SK-N-SH treated with all-trans-retinoic acid at 6 μM for 48 hours (cell line): ENCODE results near the gene SLC45A1.

Source experiments
- ATAC-seq: fragments of 200-7000 bp; cut with Tn5 transposase; 3 replicates; pipeline ENCODE4 v1.9.1; 2020; ENCODE audit warnings: mild to moderate bottlenecking, moderate library complexity
- ARNTL ChIP-seq: fragments of 450-650 bp; formaldehyde crosslinking; IDR thresholded peaks from 2 replicates; pipeline ENCODE4 v1.5.0; 2020; ENCODE audit warnings: low read depth, mild to moderate bottlenecking, moderate library complexity, borderline replicate concordance
- BACH2 ChIP-seq: fragments of 250-450 bp; sonication (Bioruptor Pico); IDR thresholded peaks from 2 replicates; pipeline ENCODE4 v1.9.0; 2021; ENCODE audit warnings: mild to moderate bottlenecking, borderline replicate concordance
- CREB5 ChIP-seq: fragments of 250-450 bp; sonication (Bioruptor Pico); IDR thresholded peaks from 2 replicates; pipeline ENCODE4 v1.5.1; 2020; ENCODE audit warnings: low read depth, mild to moderate bottlenecking, moderate library complexity
- CSDC2 ChIP-seq: fragments of 250-450 bp; sonication (Bioruptor Pico); IDR thresholded peaks from 2 replicates; pipeline ENCODE4 v1.5.0; 2020; ENCODE audit warnings: mild to moderate bottlenecking, moderate library complexity
- ESRRG ChIP-seq: fragments of 250-450 bp; sonication (Bioruptor Pico); IDR thresholded peaks from 2 replicates; pipeline ENCODE4 v1.6.1; 2021; ENCODE audit warnings: mild to moderate bottlenecking
- GLIS3 ChIP-seq: fragments of 250-450 bp; sonication (Bioruptor Pico); IDR thresholded peaks from 2 replicates; pipeline ENCODE4 v1.5.0; 2020; ENCODE audit warnings: mild to moderate bottlenecking, moderate library complexity
- ISL1 ChIP-seq: fragments of 250-450 bp; sonication (Bioruptor Pico); IDR thresholded peaks from 2 replicates; pipeline ENCODE4 v2.1.2; 2022; ENCODE audit warnings: mild to moderate bottlenecking, moderate library complexity
- OSR1 ChIP-seq: fragments of 250-450 bp; sonication (Bioruptor Pico); IDR thresholded peaks from 2 replicates; pipeline ENCODE4 v1.8.0; 2022; ENCODE audit warnings: moderate library complexity, mild to moderate bottlenecking, inconsistent platforms
- POU6F1 ChIP-seq: fragments of 250-450 bp; sonication (Bioruptor Pico); IDR thresholded peaks from 2 replicates; pipeline ENCODE4 v1.8.0; 2021; ENCODE audit warnings: low read depth, mild to moderate bottlenecking, moderate library complexity, borderline replicate concordance
- PPARA ChIP-seq: fragments of 250-450 bp; sonication (Bioruptor Pico); IDR thresholded peaks from 2 replicates; pipeline ENCODE4 v1.5.0; 2020; ENCODE audit warnings: mild to moderate bottlenecking, borderline replicate concordance
- RARB ChIP-seq: fragments of 250-450 bp; sonication (Bioruptor Pico); IDR thresholded peaks from 2 replicates; pipeline ENCODE4 v1.8.0; 2021; ENCODE audit warnings: mild to moderate bottlenecking, moderate library complexity
- TCF4 ChIP-seq: fragments of 250-450 bp; sonication (Bioruptor Pico); IDR thresholded peaks from 2 replicates; pipeline ENCODE4 v1.8.0; 2021; ENCODE audit warnings: mild to moderate bottlenecking, moderate library complexity, borderline replicate concordance
- TSHZ2 ChIP-seq: fragments of 250-450 bp; sonication (Bioruptor Pico); IDR thresholded peaks from 2 replicates; pipeline ENCODE4 v1.5.0; 2020; ENCODE audit warnings: mild to moderate bottlenecking, moderate library complexity
- ZC3H10 ChIP-seq: fragments of 250-450 bp; sonication (Bioruptor Pico); IDR thresholded peaks from 2 replicates; pipeline ENCODE4 v1.5.1; 2021; ENCODE audit warnings: mild to moderate bottlenecking, moderate library complexity
- ZFP3 ChIP-seq: fragments of 250-450 bp; sonication (Bioruptor Pico); IDR thresholded peaks from 2 replicates; pipeline ENCODE4 v1.5.0; 2020; ENCODE audit warnings: mild to moderate bottlenecking, moderate library complexity
- ZFP30 ChIP-seq: fragments of 450-650 bp; formaldehyde crosslinking; IDR thresholded peaks from 2 replicates; pipeline ENCODE4 v1.5.0; 2022; ENCODE audit warnings: mild to moderate bottlenecking, moderate library complexity
- ZNF565 ChIP-seq: fragments of 450-650 bp; formaldehyde crosslinking; conservative IDR thresholded peaks from 2 replicates; pipeline ENCODE4 v1.5.0; 2020; ENCODE audit warnings: low read depth, mild to moderate bottlenecking, moderate library complexity
- ZNF70 ChIP-seq: fragments of 450-650 bp; formaldehyde crosslinking; IDR thresholded peaks from 2 replicates; pipeline ENCODE4 v1.5.0; 2020; ENCODE audit warnings: mild to moderate bottlenecking, moderate library complexity
- ZNF8 ChIP-seq: fragments of 450-650 bp; formaldehyde crosslinking; IDR thresholded peaks from 2 replicates; pipeline ENCODE4 v1.5.0; 2020; ENCODE audit warnings: mild to moderate bottlenecking, moderate library complexity
- TF ChIP-seq, protein P1 (sequence below): fragments of 250-450 bp; sonication (Bioruptor Pico); IDR thresholded peaks from 2 replicates; pipeline ENCODE4 v1.8.0; 2020; ENCODE audit warnings: mild to moderate bottlenecking, moderate library complexity, borderline replicate concordance
- TF ChIP-seq, protein P2 (sequence below): fragments of 250-450 bp; sonication (Bioruptor Pico); IDR thresholded peaks from 2 replicates; pipeline ENCODE4 v1.5.1; 2021; ENCODE audit warnings: mild to moderate bottlenecking, moderate library complexity

Gene SLC45A1

GRCh38 chr1:8359617-8360481 lies 41.9 kb downstream of the SLC45A1 start:
- ATAC-seq: no peak
- TF ChIP-seq ZFP3 (CRISPR knock-in tag) (no peak), BACH2 (CRISPR knock-in tag) (no peak), ZC3H10 (CRISPR knock-in tag) (no peak), PPARA (CRISPR knock-in tag) (no peak), GLIS3 (CRISPR knock-in tag) (no peak), OSR1 (no peak), ARNTL (CRISPR knock-in tag) (no peak), CSDC2 (no peak), ZNF565 (CRISPR knock-in tag) (no peak), ZFP30 (CRISPR knock-in tag) (no peak), TSHZ2 (CRISPR knock-in tag) (no peak), ESRRG (CRISPR knock-in tag) (no peak), ZNF70 (no peak), POU6F1 (CRISPR knock-in tag) (no peak)
- TF ChIP-seq, protein P1, sequence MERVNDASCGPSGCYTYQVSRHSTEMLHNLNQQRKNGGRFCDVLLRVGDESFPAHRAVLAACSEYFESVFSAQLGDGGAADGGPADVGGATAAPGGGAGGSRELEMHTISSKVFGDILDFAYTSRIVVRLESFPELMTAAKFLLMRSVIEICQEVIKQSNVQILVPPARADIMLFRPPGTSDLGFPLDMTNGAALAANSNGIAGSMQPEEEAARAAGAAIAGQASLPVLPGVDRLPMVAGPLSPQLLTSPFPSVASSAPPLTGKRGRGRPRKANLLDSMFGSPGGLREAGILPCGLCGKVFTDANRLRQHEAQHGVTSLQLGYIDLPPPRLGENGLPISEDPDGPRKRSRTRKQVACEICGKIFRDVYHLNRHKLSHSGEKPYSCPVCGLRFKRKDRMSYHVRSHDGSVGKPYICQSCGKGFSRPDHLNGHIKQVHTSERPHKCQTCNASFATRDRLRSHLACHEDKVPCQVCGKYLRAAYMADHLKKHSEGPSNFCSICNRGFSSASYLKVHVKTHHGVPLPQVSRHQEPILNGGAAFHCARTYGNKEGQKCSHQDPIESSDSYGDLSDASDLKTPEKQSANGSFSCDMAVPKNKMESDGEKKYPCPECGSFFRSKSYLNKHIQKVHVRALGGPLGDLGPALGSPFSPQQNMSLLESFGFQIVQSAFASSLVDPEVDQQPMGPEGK (CRISPR knock-in tag): no peak
- TF ChIP-seq, all 23 proteins: peak for 0

- no peak for ATAC-seq
- no peak for TF ChIP-seq TCF4 (CRISPR knock-in tag)
- no peak for TF ChIP-seq RARB (CRISPR knock-in tag)
- no peak for TF ChIP-seq PPARA (CRISPR knock-in tag)
- TF ChIP-seq ZFP3 (CRISPR knock-in tag): no peak
- TF ChIP-seq, protein P2, sequence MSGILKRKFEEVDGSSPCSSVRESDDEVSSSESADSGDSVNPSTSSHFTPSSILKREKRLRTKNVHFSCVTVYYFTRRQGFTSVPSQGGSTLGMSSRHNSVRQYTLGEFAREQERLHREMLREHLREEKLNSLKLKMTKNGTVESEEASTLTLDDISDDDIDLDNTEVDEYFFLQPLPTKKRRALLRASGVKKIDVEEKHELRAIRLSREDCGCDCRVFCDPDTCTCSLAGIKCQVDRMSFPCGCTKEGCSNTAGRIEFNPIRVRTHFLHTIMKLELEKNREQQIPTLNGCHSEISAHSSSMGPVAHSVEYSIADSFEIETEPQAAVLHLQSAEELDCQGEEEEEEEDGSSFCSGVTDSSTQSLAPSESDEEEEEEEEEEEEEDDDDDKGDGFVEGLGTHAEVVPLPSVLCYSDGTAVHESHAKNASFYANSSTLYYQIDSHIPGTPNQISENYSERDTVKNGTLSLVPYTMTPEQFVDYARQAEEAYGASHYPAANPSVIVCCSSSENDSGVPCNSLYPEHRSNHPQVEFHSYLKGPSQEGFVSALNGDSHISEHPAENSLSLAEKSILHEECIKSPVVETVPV (CRISPR knock-in tag): no peak
- no peak for TF ChIP-seq CREB5
- TF ChIP-seq BACH2 (CRISPR knock-in tag): no peak
- no peak for TF ChIP-seq ZNF70
- no peak for TF ChIP-seq CSDC2
- TF ChIP-seq TSHZ2 (CRISPR knock-in tag): no peak
- TF ChIP-seq POU6F1 (CRISPR knock-in tag): no peak
- no peak for TF ChIP-seq OSR1
- TF ChIP-seq ZNF8: no peak
- TF ChIP-seq, protein P1 (CRISPR knock-in tag): no peak
- no peak for TF ChIP-seq ARNTL (CRISPR knock-in tag)
- TF ChIP-seq ISL1 (CRISPR knock-in tag): no peak
Measured at GRCh38 chr1:8360493-8361197, 42.7 kb downstream of the SLC45A1 start.
